GM21717 (cell line): ENCODE measurements around the gene RAI2.

Experiments used
- ATAC-seq: cut with Tn5 transposase; IDR thresholded peaks from one replicate; pipeline ENCODE4 v1.9.1; 2021; ENCODE audit warnings: mild to moderate bottlenecking, moderate library complexity; ENCODE audit not compliant: unreplicated experiment

The RAI2 gene

GRCh38 chrX:17860811-17861488 is at the start of gene RAI2:
Gene RAI2, minus strand, starts transcription at chrX:17861298. Its CDS starts 59,288 bp downstream, at chrX:17802010.
- ATAC-seq = no peak

GRCh38 chrX:17888421-17888820 is 27.3 kb upstream of the RAI2 start:
- no peak for ATAC-seq

GRCh38 chrX:17882680-17883079 is 21.6 kb upstream of the RAI2 start:
- ATAC-seq = no peak

GRCh38 chrX:17878028-17878670 is 17.1 kb upstream of the RAI2 start:
- no peak for ATAC-seq

- ATAC-seq = no peak
Measured at GRCh38 chrX:17876135-17876534, 15.0 kb upstream of the RAI2 start.

- no peak for ATAC-seq
Measured at GRCh38 chrX:17869580-17869979, 8.5 kb upstream of the RAI2 start.

GRCh38 chrX:17861489-17862011 is 452 bp upstream of the RAI2 start:
- ATAC-seq = no peak

GRCh38 chrX:17860179-17860780 is 818 bp downstream of the RAI2 start:
- no peak for ATAC-seq

- no peak for ATAC-seq
Measured at GRCh38 chrX:17859609-17860178, 1.4 kb downstream of the RAI2 start.

- ATAC-seq = no peak
Measured at GRCh38 chrX:17854531-17854930, 6.6 kb downstream of the RAI2 start.

GRCh38 chrX:17854069-17854468 is 7.0 kb downstream of the RAI2 start:
- ATAC-seq = no peak

GRCh38 chrX:17851874-17852273 is 9.2 kb downstream of the RAI2 start:
- no peak for ATAC-seq

GRCh38 chrX:17848545-17849265 is 12.4 kb downstream of the RAI2 start:
- ATAC-seq = no peak

GRCh38 chrX:17846045-17846444 is 15.1 kb downstream of the RAI2 start:
- ATAC-seq = no peak

- no peak for ATAC-seq
Measured at GRCh38 chrX:17844236-17844635, 16.9 kb downstream of the RAI2 start.

- no peak for ATAC-seq
Measured at GRCh38 chrX:17842769-17843525, 18.2 kb downstream of the RAI2 start.

- no peak for ATAC-seq
Measured at GRCh38 chrX:17839269-17839668, 21.8 kb downstream of the RAI2 start.

- ATAC-seq = no peak
Measured at GRCh38 chrX:17836830-17837229, 24.3 kb downstream of the RAI2 start.

GRCh38 chrX:17833954-17834353 is 27.1 kb downstream of the RAI2 start:
- no peak for ATAC-seq

- ATAC-seq = no peak
Measured at GRCh38 chrX:17831255-17831654, 29.8 kb downstream of the RAI2 start.
